Measurements from ENCODE around the gene ITGB3.

DNA sequence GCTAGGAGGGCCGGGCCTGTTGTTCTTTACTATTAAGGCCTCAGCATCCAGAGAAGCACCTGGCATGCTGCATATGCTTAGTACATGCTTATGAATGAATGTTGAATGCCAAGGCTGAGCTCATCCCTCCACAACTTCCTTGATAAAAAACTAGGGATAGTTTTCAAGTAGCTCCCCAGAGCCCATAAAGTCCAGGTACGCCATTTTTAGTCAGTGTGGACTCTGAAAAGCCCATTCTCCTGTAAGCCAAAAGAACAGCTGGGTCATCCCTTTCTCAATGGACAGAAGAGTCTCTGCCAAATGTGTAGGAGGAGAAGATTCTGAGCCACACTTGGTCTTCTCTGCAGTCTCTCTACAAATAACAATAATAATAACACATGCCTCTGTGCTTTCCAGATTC, 8.9 kb upstream of the ITGB3 start:
- TF ChIP-seq, protein P1, sequence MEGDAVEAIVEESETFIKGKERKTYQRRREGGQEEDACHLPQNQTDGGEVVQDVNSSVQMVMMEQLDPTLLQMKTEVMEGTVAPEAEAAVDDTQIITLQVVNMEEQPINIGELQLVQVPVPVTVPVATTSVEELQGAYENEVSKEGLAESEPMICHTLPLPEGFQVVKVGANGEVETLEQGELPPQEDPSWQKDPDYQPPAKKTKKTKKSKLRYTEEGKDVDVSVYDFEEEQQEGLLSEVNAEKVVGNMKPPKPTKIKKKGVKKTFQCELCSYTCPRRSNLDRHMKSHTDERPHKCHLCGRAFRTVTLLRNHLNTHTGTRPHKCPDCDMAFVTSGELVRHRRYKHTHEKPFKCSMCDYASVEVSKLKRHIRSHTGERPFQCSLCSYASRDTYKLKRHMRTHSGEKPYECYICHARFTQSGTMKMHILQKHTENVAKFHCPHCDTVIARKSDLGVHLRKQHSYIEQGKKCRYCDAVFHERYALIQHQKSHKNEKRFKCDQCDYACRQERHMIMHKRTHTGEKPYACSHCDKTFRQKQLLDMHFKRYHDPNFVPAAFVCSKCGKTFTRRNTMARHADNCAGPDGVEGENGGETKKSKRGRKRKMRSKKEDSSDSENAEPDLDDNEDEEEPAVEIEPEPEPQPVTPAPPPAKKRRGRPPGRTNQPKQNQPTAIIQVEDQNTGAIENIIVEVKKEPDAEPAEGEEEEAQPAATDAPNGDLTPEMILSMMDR (IDR thresholded peaks at IDR 0.05 in 2 of 3, conservative IDR thresholded peaks at IDR 0.05 in 1 of 3; ENCODE audit: borderline replicate concordance in 1 of 3, insufficient read depth in 1 of 3, low read depth in 2 of 3, low read length in 2 of 3), result no peak
- TF ChIP-seq ELF1 (IDR thresholded peaks at IDR 0.05; ENCODE audit: borderline replicate concordance, low read depth) (no peak), YY1 (IDR thresholded peaks at IDR 0.05; ENCODE audit: extremely low read depth, insufficient replicate concordance, low read depth, low read length) (no peak), POLR2A (IDR thresholded peaks at IDR 0.05; ENCODE audit: borderline replicate concordance, extremely low read depth, insufficient read depth, insufficient read length) (no peak), EZH2 (IDR thresholded peaks at IDR 0.05) (no peak), CEBPB (IDR thresholded peaks at IDR 0.05; ENCODE audit: low read depth) (no peak), ZFX (IDR thresholded peaks at IDR 0.05) (no peak), EZH2phosphoT487 (IDR thresholded peaks at IDR 0.05; ENCODE audit: borderline replicate concordance) (no peak), EGR1 (IDR thresholded peaks at IDR 0.05; ENCODE audit: low read depth) (no peak), RAD21 (IDR thresholded peaks at IDR 0.05; ENCODE audit: low read depth) (no peak), ZNF274 (IDR thresholded peaks at IDR 0.05; ENCODE audit: low read depth, low read length) (no peak)
- TF ChIP-seq, protein P2, sequence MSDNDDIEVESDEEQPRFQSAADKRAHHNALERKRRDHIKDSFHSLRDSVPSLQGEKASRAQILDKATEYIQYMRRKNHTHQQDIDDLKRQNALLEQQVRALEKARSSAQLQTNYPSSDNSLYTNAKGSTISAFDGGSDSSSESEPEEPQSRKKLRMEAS (IDR thresholded peaks at IDR 0.05), result no peak
- TF ChIP-seq, protein P3, sequence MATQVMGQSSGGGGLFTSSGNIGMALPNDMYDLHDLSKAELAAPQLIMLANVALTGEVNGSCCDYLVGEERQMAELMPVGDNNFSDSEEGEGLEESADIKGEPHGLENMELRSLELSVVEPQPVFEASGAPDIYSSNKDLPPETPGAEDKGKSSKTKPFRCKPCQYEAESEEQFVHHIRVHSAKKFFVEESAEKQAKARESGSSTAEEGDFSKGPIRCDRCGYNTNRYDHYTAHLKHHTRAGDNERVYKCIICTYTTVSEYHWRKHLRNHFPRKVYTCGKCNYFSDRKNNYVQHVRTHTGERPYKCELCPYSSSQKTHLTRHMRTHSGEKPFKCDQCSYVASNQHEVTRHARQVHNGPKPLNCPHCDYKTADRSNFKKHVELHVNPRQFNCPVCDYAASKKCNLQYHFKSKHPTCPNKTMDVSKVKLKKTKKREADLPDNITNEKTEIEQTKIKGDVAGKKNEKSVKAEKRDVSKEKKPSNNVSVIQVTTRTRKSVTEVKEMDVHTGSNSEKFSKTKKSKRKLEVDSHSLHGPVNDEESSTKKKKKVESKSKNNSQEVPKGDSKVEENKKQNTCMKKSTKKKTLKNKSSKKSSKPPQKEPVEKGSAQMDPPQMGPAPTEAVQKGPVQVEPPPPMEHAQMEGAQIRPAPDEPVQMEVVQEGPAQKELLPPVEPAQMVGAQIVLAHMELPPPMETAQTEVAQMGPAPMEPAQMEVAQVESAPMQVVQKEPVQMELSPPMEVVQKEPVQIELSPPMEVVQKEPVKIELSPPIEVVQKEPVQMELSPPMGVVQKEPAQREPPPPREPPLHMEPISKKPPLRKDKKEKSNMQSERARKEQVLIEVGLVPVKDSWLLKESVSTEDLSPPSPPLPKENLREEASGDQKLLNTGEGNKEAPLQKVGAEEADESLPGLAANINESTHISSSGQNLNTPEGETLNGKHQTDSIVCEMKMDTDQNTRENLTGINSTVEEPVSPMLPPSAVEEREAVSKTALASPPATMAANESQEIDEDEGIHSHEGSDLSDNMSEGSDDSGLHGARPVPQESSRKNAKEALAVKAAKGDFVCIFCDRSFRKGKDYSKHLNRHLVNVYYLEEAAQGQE (IDR thresholded peaks at IDR 0.05; ENCODE audit: low read depth), result no peak

Data from HCT116 (cell line).